Neural progenitor cell (in vitro differentiated cells): ENCODE data around the gene TRIM27. TPM values are rescaled to one million over a fixed set of nuclear protein-coding genes. Genes with fewer than 3 reads are reported as not detected.

Source experiments
- DNase-seq: peaks from one replicate; pipeline ENCODE4 v3.0.0-alpha.2; 2016; ENCODE audit warnings: low spot score
- H2AFZ ChIP-seq: fragments of 200-600 bp; sonication (generic); replicated peaks from 2 replicates; pipeline ENCODE4 v1.6.1; 2016; ENCODE audit warnings: antibody characterized with exemption
- H3F3A ChIP-seq: fragments of 200-600 bp; sonication (generic); 2 replicates; pipeline ENCODE4 v1.6.1; 2016; ENCODE audit warnings: antibody characterized with exemption, low read depth
- H3K27ac ChIP-seq: fragments of 200-600 bp; sonication (generic); 2 replicates; pipeline ENCODE4 v1.5.1; 2016; ENCODE audit warnings: mild to moderate bottlenecking
- H3K27me3 ChIP-seq: fragments of 200-600 bp; sonication (generic); 2 replicates; pipeline ENCODE4 v1.6.1; 2016; ENCODE audit warnings: mild to moderate bottlenecking, moderate library complexity
- H3K36me3 ChIP-seq: fragments of 200-600 bp; sonication (generic); 2 replicates; pipeline ENCODE4 v1.5.1; 2016
- H3K4me1 ChIP-seq: fragments of 200-600 bp; sonication (generic); 2 replicates; pipeline ENCODE4 v1.6.1; 2016; ENCODE audit warnings: mixed run types
- H3K4me2 ChIP-seq: fragments of 200-600 bp; sonication (generic); 2 replicates; pipeline ENCODE4 v1.6.1; 2016
- H3K4me3 ChIP-seq: fragments of 200-600 bp; sonication (generic); 2 replicates; pipeline ENCODE4 v1.5.1; 2016
- H3K79me2 ChIP-seq: fragments of 200-600 bp; sonication (generic); 2 replicates; pipeline ENCODE4 v1.6.1; 2016; ENCODE audit warnings: low read depth
- H3K9ac ChIP-seq: fragments of 200-600 bp; sonication (generic); 2 replicates; pipeline ENCODE4 v1.6.1; 2016
- H3K9me3 ChIP-seq: fragments of 200-600 bp; sonication (generic); 2 replicates; pipeline ENCODE4 v1.5.1; 2016; ENCODE audit warnings: low read depth
- H4K20me1 ChIP-seq: fragments of 200-600 bp; sonication (generic); 2 replicates; pipeline ENCODE4 v1.6.1; 2016; ENCODE audit warnings: low read depth
- H3K27ac Mint-ChIP-seq: 3 replicates; pipeline ENCODE4 v1.8.0; 2021; ENCODE audit warnings: mixed read lengths
- H3K27me3 Mint-ChIP-seq: 2 replicates; pipeline ENCODE4 v1.8.0; 2022; ENCODE audit warnings: low read depth, mild to moderate bottlenecking, inconsistent platforms, moderate library complexity, mixed read lengths; ENCODE audit not compliant: insufficient read depth
- H3K36me3 Mint-ChIP-seq: 3 replicates; pipeline ENCODE4 v1.8.0; 2021; ENCODE audit warnings: mixed read lengths
- H3K4me1 Mint-ChIP-seq: 3 replicates; pipeline ENCODE4 v1.8.0; 2021; ENCODE audit warnings: mixed read lengths
- H3K4me3 Mint-ChIP-seq: 3 replicates; pipeline ENCODE4 v1.8.0; 2021; ENCODE audit warnings: mild to moderate bottlenecking, moderate library complexity, mixed read lengths
- H3K9me3 Mint-ChIP-seq: 3 replicates; pipeline ENCODE4 v1.8.0; 2020; ENCODE audit warnings: mixed read lengths
- EZH2 ChIP-seq: fragments of 200-600 bp; sonication (generic); IDR thresholded peaks from 2 replicates; pipeline ENCODE4 v1.6.1; 2017; ENCODE audit warnings: antibody characterized with exemption, mild to moderate bottlenecking, moderate library complexity
- EZH2phosphoT487 ChIP-seq: fragments of 200-600 bp; sonication (generic); IDR thresholded peaks from 2 replicates; pipeline ENCODE4 v1.6.1; 2017; ENCODE audit warnings: antibody characterized with exemption
- total RNA-seq: library from RNA; depleted of rRNA; stranded (reverse); fragments of >200 nt; gene quantifications from 2 replicates; pipeline ENCODE4 v1.2.3, GENCODE V29; 2015; ENCODE audit warnings: low replicate concordance
- TF ChIP-seq, protein P1 (sequence below): fragments of 200-600 bp; sonication (generic); IDR thresholded peaks from 2 replicates; pipeline ENCODE4 v1.5.1; 2017; ENCODE audit warnings: antibody characterized with exemption, mild to moderate bottlenecking

The TRIM27 gene
- total RNA-seq, 1 donor from 2014 or later: 69.0 TPM

DNA sequence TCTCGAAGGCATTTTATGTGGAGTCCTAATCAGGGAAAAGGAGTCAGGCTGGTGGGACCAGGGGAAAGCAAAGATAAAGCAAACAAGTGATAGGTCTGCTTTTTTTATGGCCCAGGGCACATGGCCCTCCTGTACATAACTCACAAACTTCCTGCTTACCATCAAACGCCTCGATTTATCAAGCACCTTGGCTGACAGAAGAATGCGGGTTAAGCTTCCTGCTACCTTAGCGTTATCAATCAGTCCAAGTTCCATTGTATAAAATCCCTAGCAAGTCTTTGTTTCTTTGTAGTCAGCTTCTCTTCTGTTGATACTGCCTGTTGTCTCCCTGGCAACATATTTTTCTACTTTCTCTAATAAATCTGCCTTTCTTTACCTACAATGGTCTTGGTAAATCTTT is 4.1 kb upstream of the TRIM27 start:
- Mint-ChIP-seq H3K27me3 (no peaks in the 10 kb centered on the region), H3K9me3 (no peaks in the 10 kb centered on the region), H3K27ac (no peak overlapping the region), H3K4me3 (peak overlapping the region; percentile 5), H3K36me3 (no peaks in the 10 kb centered on the region), H3K4me1 (peaks cover 6% of the 10 kb centered on the region)
- peak overlapping the region; percentile 73 for H2AFZ ChIP-seq
- no peak for DNase-seq
- no peak overlapping the region for H3K9ac ChIP-seq
- peaks cover 16% of the 10 kb centered on the region for H3F3A ChIP-seq
- no peaks in the 10 kb centered on the region for H3K9me3 ChIP-seq
- peaks cover 10% of the 10 kb centered on the region for H3K4me1 ChIP-seq
- no peak overlapping the region for H3K4me2 ChIP-seq
- H3K27ac ChIP-seq: no peak overlapping the region
- H3K36me3 ChIP-seq: no peaks in the 10 kb centered on the region
- peaks cover 9% of the 10 kb centered on the region for H3K79me2 ChIP-seq
- no peaks in the 10 kb centered on the region for H3K27me3 ChIP-seq
- no peak overlapping the region for H3K4me3 ChIP-seq
- H4K20me1 ChIP-seq: peaks cover 3% of the 10 kb centered on the region
- TF ChIP-seq, protein P1, sequence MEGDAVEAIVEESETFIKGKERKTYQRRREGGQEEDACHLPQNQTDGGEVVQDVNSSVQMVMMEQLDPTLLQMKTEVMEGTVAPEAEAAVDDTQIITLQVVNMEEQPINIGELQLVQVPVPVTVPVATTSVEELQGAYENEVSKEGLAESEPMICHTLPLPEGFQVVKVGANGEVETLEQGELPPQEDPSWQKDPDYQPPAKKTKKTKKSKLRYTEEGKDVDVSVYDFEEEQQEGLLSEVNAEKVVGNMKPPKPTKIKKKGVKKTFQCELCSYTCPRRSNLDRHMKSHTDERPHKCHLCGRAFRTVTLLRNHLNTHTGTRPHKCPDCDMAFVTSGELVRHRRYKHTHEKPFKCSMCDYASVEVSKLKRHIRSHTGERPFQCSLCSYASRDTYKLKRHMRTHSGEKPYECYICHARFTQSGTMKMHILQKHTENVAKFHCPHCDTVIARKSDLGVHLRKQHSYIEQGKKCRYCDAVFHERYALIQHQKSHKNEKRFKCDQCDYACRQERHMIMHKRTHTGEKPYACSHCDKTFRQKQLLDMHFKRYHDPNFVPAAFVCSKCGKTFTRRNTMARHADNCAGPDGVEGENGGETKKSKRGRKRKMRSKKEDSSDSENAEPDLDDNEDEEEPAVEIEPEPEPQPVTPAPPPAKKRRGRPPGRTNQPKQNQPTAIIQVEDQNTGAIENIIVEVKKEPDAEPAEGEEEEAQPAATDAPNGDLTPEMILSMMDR: no peak
- TF ChIP-seq EZH2phosphoT487 (no peak), EZH2 (no peak)

DNA sequence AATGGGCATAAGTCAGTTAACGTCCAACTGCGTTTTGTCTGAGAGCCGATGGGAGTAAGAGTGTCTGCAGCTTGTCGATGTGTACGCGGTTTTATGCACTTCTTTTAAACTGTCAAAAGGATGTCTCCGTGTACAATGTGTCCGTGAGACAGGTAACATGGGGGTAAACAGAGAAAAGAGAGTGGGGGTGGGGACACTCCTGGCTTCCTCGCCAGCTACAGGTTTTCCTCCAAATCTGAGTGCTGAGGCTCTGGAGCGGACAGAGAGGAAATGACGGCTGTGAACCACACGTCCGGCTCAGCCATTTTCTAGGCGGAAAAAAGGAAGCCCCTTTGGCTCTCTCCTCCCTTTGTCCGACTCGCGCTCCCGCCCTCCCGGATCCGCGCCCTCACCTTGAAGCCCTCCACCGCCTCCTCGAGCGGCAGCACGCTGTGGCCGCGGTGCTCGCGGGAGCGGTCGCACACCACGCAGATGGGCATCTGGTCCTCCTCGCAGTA is 916 bp downstream of the TRIM27 start:
- Mint-ChIP-seq H3K27me3 (no peaks in the 10 kb centered on the region), H3K27ac (peak overlapping the region; percentile 48), H3K4me3 (peak overlapping the region; percentile 94), H3K9me3 (no peaks in the 10 kb centered on the region), H3K36me3 (peaks cover 28% of the 10 kb centered on the region), H3K4me1 (peaks cover 19% of the 10 kb centered on the region)
- peak overlapping the region; percentile 91 for H3K4me2 ChIP-seq
- H3K27ac ChIP-seq: no peak overlapping the region
- TF ChIP-seq, protein P1: no peak
- no peak for TF ChIP-seq EZH2
- TF ChIP-seq EZH2phosphoT487: no peak
- H3K27me3 ChIP-seq: no peaks in the 10 kb centered on the region
- no peaks in the 10 kb centered on the region for H3K9me3 ChIP-seq
- H3K4me1 ChIP-seq: peaks cover 22% of the 10 kb centered on the region
- peak overlapping the region; percentile 62 for H2AFZ ChIP-seq
- peak overlapping the region; percentile 82 for H3K4me3 ChIP-seq
- peaks cover 16% of the 10 kb centered on the region for H3F3A ChIP-seq
- H4K20me1 ChIP-seq: peaks cover 37% of the 10 kb centered on the region
- peaks cover 57% of the 10 kb centered on the region for H3K79me2 ChIP-seq
- H3K9ac ChIP-seq: peak overlapping the region; percentile 40
- DNase-seq: peak; percentile 59
- peaks cover 6% of the 10 kb centered on the region for H3K36me3 ChIP-seq

DNA sequence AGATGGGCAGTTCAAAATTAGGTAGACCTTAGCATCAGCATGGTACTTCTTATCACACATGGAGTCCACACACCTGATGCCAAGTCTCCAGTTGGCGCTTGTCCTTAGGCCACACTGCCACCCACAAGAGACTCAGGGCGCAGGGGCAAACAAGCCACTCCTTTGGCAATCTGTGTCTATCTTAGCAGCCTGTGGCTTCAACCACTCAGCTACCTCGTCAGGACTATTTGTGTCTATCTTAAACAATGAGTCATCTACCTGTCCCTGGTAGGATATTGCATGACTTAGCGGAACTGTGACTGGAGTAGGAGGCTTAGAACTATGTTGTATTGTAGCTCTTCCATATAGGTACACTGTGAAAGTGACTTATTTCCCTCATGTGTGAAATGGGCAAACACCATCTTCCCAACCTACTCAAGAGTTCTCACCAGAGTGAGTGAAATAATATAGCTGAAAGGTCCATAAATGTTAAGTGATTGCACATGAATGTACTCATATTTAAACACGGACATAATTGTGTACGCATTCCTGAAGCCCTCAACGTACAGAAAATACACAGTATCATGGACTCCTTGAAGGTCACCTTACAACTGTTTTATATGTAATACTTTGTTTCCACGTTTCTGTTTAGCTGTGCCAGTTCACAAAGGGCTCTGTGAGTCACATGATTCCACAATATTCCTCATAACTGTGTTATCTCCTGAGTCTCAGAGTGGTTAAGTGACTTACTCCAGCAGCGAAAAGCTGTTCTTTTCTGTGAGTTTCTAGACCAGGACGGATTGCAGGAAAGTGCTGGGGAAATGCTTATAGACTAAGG is 1.6 kb downstream of the TRIM27 start:
- Histone ChIP-seq H3K79me2 (peaks cover 61% of the 10 kb centered on the region), H3K4me2 (peak overlapping the region; percentile 91), H3K27ac (no peak overlapping the region), H3K4me1 (peaks cover 21% of the 10 kb centered on the region), H3K27me3 (no peaks in the 10 kb centered on the region), H3K4me3 (peak overlapping the region; percentile 82), H3K36me3 (peaks cover 6% of the 10 kb centered on the region), H3K9me3 (no peaks in the 10 kb centered on the region), H2AFZ (no peak overlapping the region), H4K20me1 (peaks cover 37% of the 10 kb centered on the region), H3K9ac (peak overlapping the region; percentile 40), H3F3A (peaks cover 16% of the 10 kb centered on the region)
- Mint-ChIP-seq H3K36me3 (peaks cover 30% of the 10 kb centered on the region), H3K4me1 (peaks cover 19% of the 10 kb centered on the region), H3K9me3 (no peaks in the 10 kb centered on the region), H3K27ac (peak overlapping the region; percentile 48), H3K4me3 (peak overlapping the region; percentile 94), H3K27me3 (no peaks in the 10 kb centered on the region)
- DNase-seq: no peak
- TF ChIP-seq EZH2 (no peak), EZH2phosphoT487 (no peak)
- TF ChIP-seq, protein P1: no peak
